Parathyroid adenoma (tissue), 2 donors: ENCODE results near the gene OCA2.

ENCODE experiments used
- H2AFZ ChIP-seq: fragments of 300-600 bp; sonication (generic); one replicate; pipeline ENCODE4 v1.7.0; 2017; ENCODE audit warnings: antibody characterized with exemption, mild to moderate bottlenecking
- H3K27ac ChIP-seq: fragments of 300-600 bp; sonication (generic); one replicate; pipeline ENCODE4 v1.7.0; 2017
- H3K27me3 ChIP-seq: fragments of 300-600 bp; sonication (generic); one replicate; pipeline ENCODE4 v1.7.0; 2017; ENCODE audit warnings: low read length; ENCODE audit not compliant: control insufficient read depth, insufficient read depth
- H3K36me3 ChIP-seq: fragments of 300-600 bp; sonication (generic); one replicate; pipeline ENCODE4 v1.7.0; 2017; ENCODE audit warnings: low read length; ENCODE audit not compliant: control insufficient read depth, insufficient read depth
- H3K4me1 ChIP-seq: fragments of 300-600 bp; sonication (generic); one replicate; pipeline ENCODE4 v1.7.0; 2017; ENCODE audit warnings: control low read depth
- H3K4me2 ChIP-seq: fragments of 300-600 bp; sonication (generic); one replicate; pipeline ENCODE4 v1.7.0; 2017; ENCODE audit warnings: low read length
- H3K4me3 ChIP-seq: fragments of 300-600 bp; sonication (generic); one replicate; pipeline ENCODE4 v1.7.0; 2017; ENCODE audit warnings: low read depth, low read length
- H3K79me2 ChIP-seq: fragments of 300-600 bp; sonication (generic); one replicate; pipeline ENCODE4 v1.7.0; 2017; ENCODE audit warnings: control low read depth
- H3K9ac ChIP-seq: fragments of 300-600 bp; sonication (generic); one replicate; pipeline ENCODE4 v1.7.0; 2017; ENCODE audit warnings: mild to moderate bottlenecking
- H3K9me3 ChIP-seq: fragments of 300-600 bp; sonication (generic); one replicate; pipeline ENCODE4 v1.7.0; 2017; ENCODE audit warnings: low read length; ENCODE audit not compliant: control insufficient read depth
- CTCF ChIP-seq: fragments of 300-600 bp; sonication (generic); IDR thresholded peaks from one replicate; pipeline ENCODE4 v1.7.0; 2017; ENCODE audit warnings: antibody characterized with exemption, mild to moderate bottlenecking
- donor health status: primary hyperparathyroidism.

Gene OCA2

GRCh38 chr15:27770769-27771554 lies 328.2 kb downstream of the OCA2 start:
- no peaks in the 10 kb centered on the region for H3K79me2 ChIP-seq
- TF ChIP-seq CTCF: no peak
- no peak overlapping the region for H2AFZ ChIP-seq
- no peaks in the 10 kb centered on the region for H3K9me3 ChIP-seq
- no peaks in the 10 kb centered on the region for H3K27me3 ChIP-seq
- H3K36me3 ChIP-seq: no peaks in the 10 kb centered on the region
- H3K27ac ChIP-seq: no peak overlapping the region
- no peak overlapping the region for H3K9ac ChIP-seq
- no peaks in the 10 kb centered on the region for H3K4me1 ChIP-seq
- no peak overlapping the region for H3K4me2 ChIP-seq
- H3K4me3 ChIP-seq: no peak overlapping the region

GRCh38 chr15:27770086-27770607 lies 329.0 kb downstream of the OCA2 start:
- no peak overlapping the region for H3K4me3 ChIP-seq
- H3K9ac ChIP-seq: no peak overlapping the region
- no peaks in the 10 kb centered on the region for H3K36me3 ChIP-seq
- no peak overlapping the region for H3K4me2 ChIP-seq
- no peaks in the 10 kb centered on the region for H3K9me3 ChIP-seq
- H3K4me1 ChIP-seq: no peaks in the 10 kb centered on the region
- no peaks in the 10 kb centered on the region for H3K27me3 ChIP-seq
- TF ChIP-seq CTCF: no peak
- no peak overlapping the region for H3K27ac ChIP-seq
- H3K79me2 ChIP-seq: no peaks in the 10 kb centered on the region
- H2AFZ ChIP-seq: no peak overlapping the region

GRCh38 chr15:27769652-27770051 lies 329.5 kb downstream of the OCA2 start:
- no peak for TF ChIP-seq CTCF
- Histone ChIP-seq H2AFZ (no peak overlapping the region), H3K27ac (no peak overlapping the region)

GRCh38 chr15:27768732-27769475 lies 330.2 kb downstream of the OCA2 start:
- no peak overlapping the region for H2AFZ ChIP-seq
- no peaks in the 10 kb centered on the region for H3K4me1 ChIP-seq
- no peak overlapping the region for H3K4me3 ChIP-seq
- H3K27me3 ChIP-seq: no peaks in the 10 kb centered on the region
- no peaks in the 10 kb centered on the region for H3K79me2 ChIP-seq
- no peaks in the 10 kb centered on the region for H3K9me3 ChIP-seq
- H3K27ac ChIP-seq: no peak overlapping the region
- H3K9ac ChIP-seq: no peak overlapping the region
- H3K4me2 ChIP-seq: no peak overlapping the region
- TF ChIP-seq CTCF: no peak
- H3K36me3 ChIP-seq: no peaks in the 10 kb centered on the region

More at GRCh38 chr15:27769652-27770051, 329.5 kb downstream of the OCA2 start:
- H3K4me2 ChIP-seq: no peak overlapping the region
- no peaks in the 10 kb centered on the region for H3K27me3 ChIP-seq
- no peaks in the 10 kb centered on the region for H3K4me1 ChIP-seq
- no peak overlapping the region for H3K9ac ChIP-seq
- no peaks in the 10 kb centered on the region for H3K36me3 ChIP-seq
- H3K9me3 ChIP-seq: no peaks in the 10 kb centered on the region
- no peak overlapping the region for H3K4me3 ChIP-seq
- H3K79me2 ChIP-seq: no peaks in the 10 kb centered on the region
